ENCODE data around the gene EIF3A. TPM values are rescaled to one million over a fixed set of nuclear protein-coding genes. Genes with fewer than 3 reads are reported as not detected.

Gene EIF3A
- total and polyA plus RNA-seq, 9 of the 15 experiments (the other 6 are each of a cell fraction or from before 2014, with no cell fraction given): 19.6 to 163 (median 102) TPM

DNA sequence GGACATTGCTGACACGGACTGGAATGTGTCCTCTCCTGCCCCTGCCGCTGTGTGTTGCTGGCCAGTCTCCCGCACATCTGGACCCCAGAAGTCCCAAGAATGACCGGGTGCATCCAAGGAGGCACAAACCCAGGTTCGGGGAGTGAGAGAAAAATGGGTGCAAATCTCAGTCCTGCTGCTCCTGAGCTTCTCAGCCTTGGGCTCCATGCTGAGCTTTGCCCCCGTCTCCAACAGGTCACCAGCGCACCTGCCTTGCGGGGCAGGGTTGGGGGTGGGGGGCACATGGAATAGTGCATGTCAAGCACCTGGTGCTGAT is 57.1 kb downstream of the EIF3A start (continued):
- TF ChIP-seq, protein P1, sequence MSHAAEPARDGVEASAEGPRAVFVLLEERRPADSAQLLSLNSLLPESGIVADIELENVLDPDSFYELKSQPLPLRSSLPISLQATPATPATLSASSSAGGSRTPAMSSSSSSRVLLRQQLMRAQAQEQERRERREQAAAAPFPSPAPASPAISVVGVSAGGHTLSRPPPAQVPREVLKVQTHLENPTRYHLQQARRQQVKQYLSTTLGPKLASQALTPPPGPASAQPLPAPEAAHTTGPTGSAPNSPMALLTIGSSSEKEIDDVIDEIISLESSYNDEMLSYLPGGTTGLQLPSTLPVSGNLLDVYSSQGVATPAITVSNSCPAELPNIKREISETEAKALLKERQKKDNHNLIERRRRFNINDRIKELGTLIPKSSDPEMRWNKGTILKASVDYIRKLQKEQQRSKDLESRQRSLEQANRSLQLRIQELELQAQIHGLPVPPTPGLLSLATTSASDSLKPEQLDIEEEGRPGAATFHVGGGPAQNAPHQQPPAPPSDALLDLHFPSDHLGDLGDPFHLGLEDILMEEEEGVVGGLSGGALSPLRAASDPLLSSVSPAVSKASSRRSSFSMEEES (CRISPR knock-in tag; IDR thresholded peaks at IDR 0.05): no peak

DNA sequence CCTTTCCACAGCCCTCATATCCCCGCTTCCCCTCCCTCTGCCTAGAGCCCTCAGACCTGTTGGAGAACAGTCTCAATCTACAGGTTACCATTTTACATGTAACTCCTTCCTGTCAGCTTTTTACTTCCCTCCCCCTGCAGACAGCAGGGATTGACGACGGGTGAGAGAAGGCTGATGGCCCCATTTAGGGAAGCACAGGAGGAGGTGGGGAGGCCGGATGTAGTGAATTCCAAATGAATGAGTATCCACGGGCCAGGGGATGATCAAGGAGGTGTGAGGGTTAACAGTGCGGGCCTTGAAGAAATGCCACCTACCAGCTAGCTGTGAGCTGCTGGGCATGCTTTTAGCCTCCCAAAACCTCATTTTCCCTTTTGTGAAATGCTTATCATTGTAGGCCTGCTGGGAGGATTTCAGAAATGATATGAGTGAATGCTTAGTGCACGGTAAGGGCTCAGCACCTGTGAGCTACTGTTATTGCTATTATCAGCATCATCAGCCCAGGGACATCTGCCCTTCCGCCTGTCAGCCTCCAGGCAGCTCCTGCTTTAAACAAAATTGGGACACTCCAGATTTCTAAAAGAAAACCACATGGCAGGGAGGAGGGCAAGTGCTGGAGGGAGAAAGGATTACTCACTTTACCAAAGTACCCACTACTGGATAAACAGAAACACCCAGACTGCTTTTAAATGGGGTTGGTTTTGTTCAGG is 57.6 kb downstream of the EIF3A start:
- Histone ChIP-seq H3K4me1 (replicated peaks in 1 of 2; ENCODE audit: control insufficient read depth in 2 of 2, insufficient read depth in 2 of 2, low read length in 2 of 2) (peaks cover 0 to 4% of the 10 kb centered on the region in 2 experiments; a peak in 2 of 5 replicates), H3K27me3 (ENCODE audit: control insufficient read depth in 2 of 2, insufficient read depth in 2 of 2, low read length in 2 of 2) (peaks cover 20 to 52% of the 10 kb centered on the region in 2 experiments), H3K4me2 (ENCODE audit: insufficient read depth, low read length) (no peak overlapping the region), H3K9me3 (replicated peaks; ENCODE audit: control insufficient read depth, insufficient read depth, low read depth, low read length) (no peaks in the 10 kb centered on the region), H3K36me3 (ENCODE audit: control insufficient read depth, insufficient read depth, low read length) (no peaks in the 10 kb centered on the region), H3K27ac (ENCODE audit: extremely low read depth, low read depth, low read length) (no peak overlapping the region), H3K9ac (ENCODE audit: insufficient read depth in 1 of 2, low read depth in 2 of 2, low read length in 2 of 2) (no peak overlapping the region; a peak in 1 of 4 replicates), H3K4me3 (no peak overlapping the region), H2AFZ (ENCODE audit: low read depth, low read length) (no peak overlapping the region), H3K79me2 (ENCODE audit: control insufficient read depth, insufficient read depth, low read length) (no peaks in the 10 kb centered on the region), H3K9me1 (ENCODE audit: control insufficient read depth, insufficient read depth, low read length) (no peaks in the 10 kb centered on the region), H4K20me1 (replicated peaks; ENCODE audit: control insufficient read depth, insufficient read depth, low read length) (no peaks in the 10 kb centered on the region)
- DNase-seq (ENCODE audit: extremely low read depth in 1 of 4, low spot score in 3 of 4) (no peak), FAIRE-seq (no peak), ATAC-seq (no peak)
- BruUV-seq (replicated peaks): no TSS peak
- intact Hi-C loops (cut with micrococcal nuclease) (no loop called here), in situ Hi-C loops (cut with MboI) (no loop called here)
- CTCF ChIA-PET (ENCODE audit: low intra/inter-chr PET ratio): no interaction called here
- 2% methylated on average over 7 of the region's 8 CpGs for WGBS (ENCODE audit: insufficient coverage, low coverage, missing lambda C conversion rate)
- POLR2A ChIA-PET: interaction anchor here (0.6 kb wide), 1 partner anchor 10 kb away, joined by 3 read pairs; no protein-coding TSS in a partner anchor
- TF ChIP-seq XRCC5 (IDR thresholded peaks at IDR 0.05; ENCODE audit: low read depth, low read length): no peak
- no peak for TF ChIP-seq STAG1 (CRISPR knock-in tag; IDR thresholded peaks at IDR 0.05; ENCODE audit: borderline replicate concordance)
- no peak for TF ChIP-seq ARHGAP35 (IDR thresholded peaks at IDR 0.05; ENCODE audit: partially characterized antibody)
- no peak for TF ChIP-seq ZNF436 (CRISPR knock-in tag; IDR thresholded peaks at IDR 0.05)
- TF ChIP-seq, protein P2, sequence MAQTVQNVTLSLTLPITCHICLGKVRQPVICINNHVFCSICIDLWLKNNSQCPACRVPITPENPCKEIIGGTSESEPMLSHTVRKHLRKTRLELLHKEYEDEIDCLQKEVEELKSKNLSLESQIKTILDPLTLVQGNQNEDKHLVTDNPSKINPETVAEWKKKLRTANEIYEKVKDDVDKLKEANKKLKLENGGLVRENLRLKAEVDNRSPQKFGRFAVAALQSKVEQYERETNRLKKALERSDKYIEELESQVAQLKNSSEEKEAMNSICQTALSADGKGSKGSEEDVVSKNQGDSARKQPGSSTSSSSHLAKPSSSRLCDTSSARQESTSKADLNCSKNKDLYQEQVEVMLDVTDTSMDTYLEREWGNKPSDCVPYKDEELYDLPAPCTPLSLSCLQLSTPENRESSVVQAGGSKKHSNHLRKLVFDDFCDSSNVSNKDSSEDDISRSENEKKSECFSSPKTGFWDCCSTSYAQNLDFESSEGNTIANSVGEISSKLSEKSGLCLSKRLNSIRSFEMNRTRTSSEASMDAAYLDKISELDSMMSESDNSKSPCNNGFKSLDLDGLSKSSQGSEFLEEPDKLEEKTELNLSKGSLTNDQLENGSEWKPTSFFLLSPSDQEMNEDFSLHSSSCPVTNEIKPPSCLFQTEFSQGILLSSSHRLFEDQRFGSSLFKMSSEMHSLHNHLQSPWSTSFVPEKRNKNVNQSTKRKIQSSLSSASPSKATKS (CRISPR knock-in tag; IDR thresholded peaks at IDR 0.05): no peak
- TF ChIP-seq STAT6 (CRISPR knock-in tag; IDR thresholded peaks at IDR 0.05): no peak
- TF ChIP-seq ZNF280A (IDR thresholded peaks at IDR 0.05; ENCODE audit: low read depth, partially characterized antibody): no peak

Data from K562 (cell line).